HG02884 (cell line): ENCODE measurements around the gene NCF4.

ENCODE experiments used
- ATAC-seq: cut with Tn5 transposase; IDR thresholded peaks from one replicate; pipeline ENCODE4 v1.9.1; 2021; ENCODE audit warnings: mild to moderate bottlenecking, moderate library complexity; ENCODE audit not compliant: unreplicated experiment

Gene NCF4

GRCh38 chr22:36918586-36919284 is 57.9 kb downstream of the NCF4 start:
- no peak for ATAC-seq

GRCh38 chr22:36921309-36922104 is 60.7 kb downstream of the NCF4 start:
- no peak for ATAC-seq

GRCh38 chr22:36922105-36922608 is 61.4 kb downstream of the NCF4 start:
- no peak for ATAC-seq

- no peak for ATAC-seq
Measured at GRCh38 chr22:36922711-36923110, 61.9 kb downstream of the NCF4 start.

- ATAC-seq: no peak
Measured at GRCh38 chr22:36923131-36923788, 62.5 kb downstream of the NCF4 start.

- ATAC-seq: no peak
Measured at GRCh38 chr22:36924151-36924698, 63.4 kb downstream of the NCF4 start.

- ATAC-seq: no peak
Measured at GRCh38 chr22:36925388-36926290, 64.8 kb downstream of the NCF4 start.

GRCh38 chr22:36926309-36926708 is 65.5 kb downstream of the NCF4 start:
- no peak for ATAC-seq

GRCh38 chr22:36926721-36927435 is 66.1 kb downstream of the NCF4 start:
- no peak for ATAC-seq
